Measurements from ENCODE around the gene CYP11A1.
"Not testable (repeated sequence)": the region's sequence is repeated elsewhere in the genome, so short reads cannot be mapped to it uniquely, and the experiment has no call there.

The CYP11A1 gene

GRCh38 chr15:74400915-74401757 is 33.7 kb upstream of the CYP11A1 start:
- peak; percentile 14 for DNase-seq (ENCODE audit: low spot score)

- peak; percentile 31 for DNase-seq (ENCODE audit: low spot score)
Observed at GRCh38 chr15:74400313-74400860, 32.9 kb upstream of the CYP11A1 start.

- DNase-seq (ENCODE audit: low spot score) = no peak
Observed at GRCh38 chr15:74399511-74400312, 32.3 kb upstream of the CYP11A1 start.

- no peak for DNase-seq (ENCODE audit: low spot score)
Observed at GRCh38 chr15:74399100-74399499, 31.7 kb upstream of the CYP11A1 start.

GRCh38 chr15:74398183-74398582 is 30.7 kb upstream of the CYP11A1 start:
- DNase-seq (ENCODE audit: low spot score) = no peak

GRCh38 chr15:74397239-74398068 is 30.0 kb upstream of the CYP11A1 start:
- DNase-seq (ENCODE audit: low spot score) = no peak

GRCh38 chr15:74396445-74397238 is 29.2 kb upstream of the CYP11A1 start:
- DNase-seq (ENCODE audit: low spot score) = peak; percentile 34

GRCh38 chr15:74396146-74396438 is 28.6 kb upstream of the CYP11A1 start:
- DNase-seq (ENCODE audit: low spot score) = no peak

- DNase-seq (ENCODE audit: low spot score) = no peak
Observed at GRCh38 chr15:74395319-74396145, 28.1 kb upstream of the CYP11A1 start.

GRCh38 chr15:74394090-74394846 is 26.8 kb upstream of the CYP11A1 start:
- DNase-seq (ENCODE audit: low spot score) = no peak

- DNase-seq (ENCODE audit: low spot score) = no peak
Observed at GRCh38 chr15:74393423-74393822, 26.0 kb upstream of the CYP11A1 start.

- DNase-seq (ENCODE audit: low spot score) = no peak
Observed at GRCh38 chr15:74392902-74393301, 25.5 kb upstream of the CYP11A1 start.

- no peak for DNase-seq (ENCODE audit: low spot score)
Observed at GRCh38 chr15:74392451-74392830, 25.0 kb upstream of the CYP11A1 start.

- DNase-seq (ENCODE audit: low spot score) = no peak
Observed at GRCh38 chr15:74391582-74392450, 24.4 kb upstream of the CYP11A1 start.

- no peak for DNase-seq (ENCODE audit: low spot score)
Observed at GRCh38 chr15:74390647-74391288, 23.3 kb upstream of the CYP11A1 start.

- not testable (repeated sequence) for DNase-seq (ENCODE audit: low spot score)
Observed at GRCh38 chr15:74390049-74390646, 22.7 kb upstream of the CYP11A1 start.

GRCh38 chr15:74389241-74390048 is 22.0 kb upstream of the CYP11A1 start:
- no peak for DNase-seq (ENCODE audit: low spot score)
